ENCODE results near the gene ZNF655.
"Not testable (repeated sequence)": the region's sequence is repeated elsewhere in the genome, so short reads cannot be mapped to it uniquely, and the experiment has no call there.

The ZNF655 gene

DNA sequence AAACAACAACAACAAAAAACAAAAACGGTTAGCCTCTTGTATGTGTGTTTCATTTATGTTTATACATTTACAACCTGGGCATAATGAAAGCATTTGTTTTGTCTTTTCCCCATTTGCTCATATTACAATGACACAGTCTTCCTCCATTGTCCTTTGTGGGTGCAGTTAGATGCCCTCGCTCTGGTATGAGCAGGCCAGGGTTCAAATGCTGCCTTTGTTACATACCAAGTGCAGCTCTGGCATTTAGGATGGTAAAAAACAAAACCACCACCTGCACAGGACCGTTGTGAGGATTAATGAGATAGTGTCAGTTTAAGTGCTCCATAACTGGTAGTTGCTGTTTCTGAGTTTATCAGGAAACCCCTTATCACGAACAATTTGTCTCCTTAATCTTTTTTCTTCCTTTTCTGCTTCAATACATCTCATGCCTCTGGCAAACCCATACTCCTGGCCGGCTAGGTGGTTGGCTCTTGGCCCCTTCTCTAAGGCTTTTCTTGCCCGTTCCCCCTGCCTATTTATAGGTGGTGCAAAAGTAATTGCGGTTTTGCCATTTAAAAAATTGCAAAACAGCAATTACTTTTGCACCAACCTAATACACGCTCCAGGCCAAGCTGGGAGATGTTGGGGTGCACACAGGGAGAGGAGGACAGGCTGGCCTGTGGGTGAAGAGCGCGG, 21.0 kb downstream of the ZNF655 start:
- no peak overlapping the region for H3K27ac ChIP-seq
- TF ChIP-seq, protein P1, sequence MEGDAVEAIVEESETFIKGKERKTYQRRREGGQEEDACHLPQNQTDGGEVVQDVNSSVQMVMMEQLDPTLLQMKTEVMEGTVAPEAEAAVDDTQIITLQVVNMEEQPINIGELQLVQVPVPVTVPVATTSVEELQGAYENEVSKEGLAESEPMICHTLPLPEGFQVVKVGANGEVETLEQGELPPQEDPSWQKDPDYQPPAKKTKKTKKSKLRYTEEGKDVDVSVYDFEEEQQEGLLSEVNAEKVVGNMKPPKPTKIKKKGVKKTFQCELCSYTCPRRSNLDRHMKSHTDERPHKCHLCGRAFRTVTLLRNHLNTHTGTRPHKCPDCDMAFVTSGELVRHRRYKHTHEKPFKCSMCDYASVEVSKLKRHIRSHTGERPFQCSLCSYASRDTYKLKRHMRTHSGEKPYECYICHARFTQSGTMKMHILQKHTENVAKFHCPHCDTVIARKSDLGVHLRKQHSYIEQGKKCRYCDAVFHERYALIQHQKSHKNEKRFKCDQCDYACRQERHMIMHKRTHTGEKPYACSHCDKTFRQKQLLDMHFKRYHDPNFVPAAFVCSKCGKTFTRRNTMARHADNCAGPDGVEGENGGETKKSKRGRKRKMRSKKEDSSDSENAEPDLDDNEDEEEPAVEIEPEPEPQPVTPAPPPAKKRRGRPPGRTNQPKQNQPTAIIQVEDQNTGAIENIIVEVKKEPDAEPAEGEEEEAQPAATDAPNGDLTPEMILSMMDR (conservative IDR thresholded peaks at IDR 0.05): no peak

GRCh38 chr7:99579956-99580777, 21.7 kb downstream of the ZNF655 start:
- TF ChIP-seq, protein P1 (conservative IDR thresholded peaks at IDR 0.05): no peak

GRCh38 chr7:99580778-99581332, 22.4 kb downstream of the ZNF655 start:
- H3K27ac ChIP-seq: not testable (repeated sequence)

More at GRCh38 chr7:99579956-99580777, 21.7 kb downstream of the ZNF655 start:
- H3K27ac ChIP-seq: no peak overlapping the region

DNA sequence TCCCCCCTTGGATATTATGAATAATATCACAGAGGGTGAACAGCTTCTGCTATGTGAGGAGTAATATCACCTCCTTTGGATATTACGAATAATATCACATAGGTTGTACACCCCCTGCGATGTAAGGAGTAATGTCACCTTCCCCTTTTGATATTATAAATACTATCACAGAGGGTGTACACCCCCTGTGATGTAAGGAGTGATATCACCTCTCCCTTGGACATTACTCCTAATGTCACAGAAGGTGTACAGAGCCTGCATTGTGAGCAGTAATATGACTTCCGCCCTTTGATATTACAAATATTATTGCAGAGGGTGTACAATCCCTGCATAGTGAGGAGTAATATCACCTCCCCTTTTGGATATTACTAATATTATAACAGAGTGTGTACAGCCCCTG, 30.4 kb downstream of the ZNF655 start:
- H3K27ac ChIP-seq: no peak overlapping the region
- TF ChIP-seq, protein P1 (conservative IDR thresholded peaks at IDR 0.05): no peak

DNA sequence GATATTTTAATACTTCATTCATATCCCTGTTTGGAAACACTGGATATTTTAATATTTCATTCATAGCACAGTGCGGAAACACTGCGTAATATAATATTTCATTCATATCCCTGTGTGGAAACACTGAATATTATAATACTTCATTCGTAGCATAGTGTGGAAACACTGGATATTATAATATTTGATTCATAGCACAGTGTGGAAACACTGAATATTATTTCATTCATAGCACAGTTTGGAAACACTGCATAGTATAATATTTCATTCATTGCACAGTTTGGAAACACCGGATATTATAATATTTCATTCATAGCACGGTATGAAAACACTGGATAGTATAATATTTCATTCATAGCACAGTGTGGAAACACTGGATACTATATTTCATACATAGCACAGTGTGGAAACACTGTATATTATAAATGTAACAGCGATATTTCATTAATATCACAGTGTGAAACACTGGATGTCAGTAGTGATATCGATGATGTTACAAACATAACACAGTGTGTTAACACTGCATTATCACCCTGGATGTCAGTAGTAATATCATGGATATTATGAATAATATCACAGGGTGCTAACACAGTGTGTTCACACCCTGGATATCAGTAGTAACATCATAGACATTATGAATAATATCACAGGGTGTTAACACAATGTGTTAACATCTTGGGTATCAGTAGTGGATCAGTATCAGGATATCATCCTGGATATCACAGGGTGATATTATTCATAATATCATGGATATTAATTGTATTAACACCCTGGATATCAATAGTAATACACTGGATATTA, 36.7 kb downstream of the ZNF655 start:
- TF ChIP-seq, protein P1 (conservative IDR thresholded peaks at IDR 0.05): no peak

GRCh38 chr7:99596408-99596955, 38.0 kb downstream of the ZNF655 start:
- no peak overlapping the region for H3K27ac ChIP-seq
- TF ChIP-seq, protein P1 (conservative IDR thresholded peaks at IDR 0.05): no peak

More for the DNA sequence above, 36.7 kb downstream of the ZNF655 start:
- H3K27ac ChIP-seq: no peak overlapping the region

DNA sequence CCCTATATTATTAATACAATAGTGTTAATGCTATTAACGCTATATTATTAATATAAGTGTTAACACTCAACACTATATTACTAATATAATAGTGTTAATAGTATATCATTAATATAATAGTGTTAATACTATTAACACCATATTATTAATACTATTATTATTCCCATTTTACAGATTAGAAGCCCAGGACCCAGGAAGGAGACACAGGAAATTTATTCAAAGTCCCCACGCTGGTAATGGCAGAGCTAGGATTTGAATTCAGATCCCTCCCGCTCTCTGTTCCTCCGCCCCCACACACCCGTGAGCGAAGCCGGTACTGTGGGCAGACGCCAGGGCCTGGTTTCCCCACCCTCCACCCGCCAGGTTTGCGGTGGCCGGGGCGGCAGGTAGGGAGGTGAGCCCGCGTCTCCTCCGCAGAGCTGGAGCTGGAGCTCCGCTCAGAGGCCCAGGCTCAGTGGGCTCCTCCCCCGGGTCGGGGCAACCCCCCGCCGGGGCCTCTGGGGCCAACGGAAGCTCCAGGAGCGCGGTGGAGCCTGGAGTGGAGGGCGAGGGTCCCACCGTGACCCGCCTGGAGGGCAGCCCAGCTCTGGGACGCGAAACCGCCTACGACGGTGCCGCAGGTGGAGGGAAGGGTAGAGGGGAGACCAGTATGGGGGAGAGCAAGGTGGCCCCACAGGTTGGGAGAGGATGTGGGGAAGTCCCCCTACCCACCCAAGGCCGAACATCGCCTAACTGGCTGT, 39.5 kb downstream of the ZNF655 start, which contains the start of gene TMEM225B:
TSS of gene TMEM225B (plus strand) at position 506 of the 740 bp plus-strand sequence. CDS start 6,122 bp downstream, outside the sequence.
- TF ChIP-seq, protein P1 (conservative IDR thresholded peaks at IDR 0.05): no peak

More for the DNA sequence above, 39.5 kb downstream of the ZNF655 start, which contains the start of gene TMEM225B:
- H3K27ac ChIP-seq: no peak within 1 kb of the TSS

All from VCaP (cell line).